H1 (cell line): ENCODE results near the gene APOL1.

Experiments
- CREB1 ChIP-seq: IDR thresholded peaks from 2 replicates; pipeline ENCODE4 v1.6.1; 2012; ENCODE audit warnings: inconsistent platforms
- CTCF ChIP-seq, 3 experiments: IDR thresholded peaks; 1 replicate in 2 of 3; 2 replicates in 1 of 3; pipeline versions ENCODE4 v1.5.1 to v1.6.1; 2011; ENCODE audit warnings: low read length in 3 of 3, mild to moderate bottlenecking in 3 of 3, inconsistent platforms in 2 of 3, low read depth in 1 of 3, moderate library complexity in 1 of 3; ENCODE audit not compliant: insufficient read depth in 1 of 3; ENCODE audit errors: control extremely low read depth in 1 of 3
- EGR1 ChIP-seq: IDR thresholded peaks from 2 replicates; pipeline ENCODE4 v1.6.1; 2011; ENCODE audit warnings: low read depth, low read length, borderline replicate concordance
- EZH2 ChIP-seq: fragments of 200-600 bp; sonication (generic); IDR thresholded peaks from 2 replicates; pipeline ENCODE4 v1.7.1; 2012; ENCODE audit warnings: low read depth, mild to moderate bottlenecking, moderate library complexity, low read length, inconsistent platforms; ENCODE audit not compliant: severe bottlenecking
- POLR2AphosphoS5 ChIP-seq: IDR thresholded peaks from 2 replicates; pipeline ENCODE4 v1.6.1; 2011; ENCODE audit warnings: low read depth, low read length
- RFX5 ChIP-seq: IDR thresholded peaks from 2 replicates; pipeline ENCODE4 v1.6.1; 2011; ENCODE audit warnings: low read depth, low read length, improper control_type of control experiment, borderline replicate concordance
- RNF2 ChIP-seq: fragments of 200-900, 300-1000 bp; sonication (generic); IDR thresholded peaks from 2 replicates; pipeline ENCODE4 v1.7.1; 2016; ENCODE audit warnings: borderline replicate concordance, low read depth, mild to moderate bottlenecking, antibody characterized with exemption, low read length; ENCODE audit not compliant: poor library complexity, severe bottlenecking; ENCODE audit errors: missing control alignments
- SUZ12 ChIP-seq: fragments of 200-600 bp; sonication (generic); IDR thresholded peaks from 2 replicates; pipeline ENCODE4 v1.6.1; 2012; ENCODE audit warnings: mild to moderate bottlenecking, inconsistent platforms, low read length, moderate library complexity, mixed read lengths
- TEAD4 ChIP-seq: IDR thresholded peaks from 2 replicates; pipeline ENCODE4 v1.6.1; 2012; ENCODE audit warnings: low read depth, low read length, inconsistent platforms, mixed read lengths
- ZNF274 ChIP-seq: IDR thresholded peaks from 2 replicates; pipeline ENCODE4 v1.7.0; 2012; ENCODE audit warnings: low read length, borderline replicate concordance; ENCODE audit errors: extremely low read depth

DNA sequence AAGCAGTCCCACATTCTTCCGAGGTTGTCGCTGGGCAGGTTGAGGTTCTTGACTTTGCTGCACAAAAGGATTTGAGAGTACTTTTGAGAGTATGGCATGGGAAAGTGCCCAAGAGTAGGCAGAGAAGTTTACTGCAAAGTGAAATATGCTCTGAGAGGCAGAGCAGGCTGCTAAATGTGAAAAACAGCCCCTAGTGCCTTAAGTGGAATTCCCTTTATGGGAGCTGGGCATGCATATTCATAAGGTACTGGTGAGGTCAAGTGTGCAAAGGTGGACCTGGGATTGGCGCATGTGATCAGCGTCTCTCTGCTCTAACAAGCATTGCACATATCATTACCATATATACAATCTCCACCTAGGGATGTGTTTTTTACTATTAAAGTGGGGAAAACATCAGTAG lies 39.3 kb upstream of the APOL1 start:
- TF ChIP-seq RNF2 (no peak), ZNF274 (no peak), POLR2AphosphoS5 (no peak), CREB1 (no peak), TEAD4 (no peak), EGR1 (no peak), SUZ12 (no peak), CTCF (IDR thresholded peaks at IDR 0.05; ENCODE audit: control extremely low read depth in 1 of 3, insufficient read depth in 1 of 3, low read depth in 1 of 3, low read length in 3 of 3) (no peak), EZH2 (no peak), RFX5 (no peak)
